Prostate gland (tissue), 2 donors: ENCODE measurements around the gene SOAT2. TPM values are rescaled to one million over a fixed set of nuclear protein-coding genes. Genes with fewer than 3 reads are reported as not detected.
"Not testable (repeated sequence)": the region's sequence is repeated elsewhere in the genome, so short reads cannot be mapped to it uniquely, and the experiment has no call there.

Source experiments
- DNase-seq: peaks from one replicate; pipeline ENCODE4 v3.0.0-alpha.2; 2019; ENCODE audit warnings: low spot score
- H3K27ac ChIP-seq, 2 donors: fragments of 200-600 bp; sonication (generic); 2 replicates each; pipeline ENCODE4 v1.5.1; 2017 to 2019
- H3K27me3 ChIP-seq: fragments of 200-600 bp; sonication (generic); replicated peaks from 2 replicates; pipeline ENCODE4 v1.5.1; 2019; ENCODE audit not compliant: insufficient read depth
- H3K36me3 ChIP-seq, 2 donors: fragments of 200-600 bp; sonication (generic); 1 replicate in 1 of 2; 2 replicates in 1 of 2; pipeline versions ENCODE4 v1.5.1 to v1.8.1; 2017 to 2019
- H3K4me1 ChIP-seq: fragments of 200-600 bp; sonication (generic); replicated peaks from 2 replicates; pipeline ENCODE4 v1.5.1; 2019
- H3K4me3 ChIP-seq, 2 donors: fragments of 200-600 bp; sonication (generic); 2 replicates each; pipeline ENCODE4 v1.5.1; 2017 to 2019
- H3K9me3 ChIP-seq: fragments of 200-600 bp; sonication (generic); 2 replicates; pipeline ENCODE4 v1.5.1; 2017
- POLR2A ChIP-seq: fragments of 450-650 bp; IDR thresholded peaks from one replicate; pipeline ENCODE4 v1.6.1; 2016; ENCODE audit warnings: antibody characterized with exemption, mild to moderate bottlenecking
- POLR2AphosphoS5 ChIP-seq: sonication (generic); formaldehyde crosslinking; IDR thresholded peaks from one replicate; pipeline ENCODE4 v1.6.1; 2017; ENCODE audit warnings: antibody characterized with exemption
- WGBS: methylation state at CpG from one replicate; pipeline ENCODE4 v1.1.5; 2018; 5-methylcytosine and 5-hydroxymethylcytosine counted together
- intact Hi-C: fragments of 100-400 bp; cut with DNase I; formaldehyde crosslinking; loops from one replicate; pipeline ENCODE4 v1.14.2; 2022
- total RNA-seq, 2 donors: library from RNA; depleted of rRNA; stranded (reverse); fragments of >200 nt; gene quantifications; one replicate each; pipeline ENCODE4 v1.1.0, GENCODE V29; 2016
- TF ChIP-seq, protein P1 (sequence below), 4 experiments: fragments of 200-600 bp in 2 of 4; fragments of 450-650 bp in 2 of 4; sonication (generic) in 2 of 4; IDR thresholded peaks; 1 replicate in 3 of 4; 2 replicates in 1 of 4; pipeline ENCODE4 v1.5.1; 2016 to 2019; ENCODE audit warnings: antibody characterized with exemption in 4 of 4, mild to moderate bottlenecking in 2 of 4, moderate library complexity in 2 of 4

SOAT2 gene
- total RNA-seq, 2 donors from 2014 or later, result 0.14 to 0.28 TPM

DNA sequence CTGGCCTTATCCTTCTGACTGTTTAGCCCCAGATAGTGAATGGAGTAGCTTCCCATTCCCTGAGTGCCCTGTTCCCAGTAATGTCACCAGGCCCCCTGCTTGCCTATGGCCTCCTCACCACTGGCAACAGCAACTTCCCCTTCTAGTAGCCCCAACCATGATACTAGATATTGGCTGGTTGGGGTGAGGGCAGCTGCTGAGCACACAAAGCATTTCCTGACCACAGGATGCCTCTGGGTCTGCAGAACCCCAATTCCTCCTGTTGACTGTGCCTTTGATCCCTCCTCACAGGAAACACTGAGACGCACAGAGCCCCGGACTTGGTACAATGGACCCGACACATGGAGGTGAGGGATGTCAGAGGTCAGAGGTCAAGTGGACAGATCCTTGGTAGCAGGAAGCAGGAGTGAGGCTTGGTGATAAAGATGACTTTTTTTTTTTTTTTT is 597 bp downstream of the SOAT2 start:
- Histone ChIP-seq H3K4me3 (no peak overlapping the region), H3K27me3 (no peaks in the 10 kb centered on the region), H3K4me1 (peaks cover 3% of the 10 kb centered on the region), H3K36me3 (no peaks in the 10 kb centered on the region), H3K9me3 (no peaks in the 10 kb centered on the region), H3K27ac (no peak overlapping the region)
- WGBS, result 73% methylated on average over 3 of the region's 3 CpGs
- DNase-seq, result no peak
- no peak for TF ChIP-seq POLR2A
- TF ChIP-seq, protein P1, sequence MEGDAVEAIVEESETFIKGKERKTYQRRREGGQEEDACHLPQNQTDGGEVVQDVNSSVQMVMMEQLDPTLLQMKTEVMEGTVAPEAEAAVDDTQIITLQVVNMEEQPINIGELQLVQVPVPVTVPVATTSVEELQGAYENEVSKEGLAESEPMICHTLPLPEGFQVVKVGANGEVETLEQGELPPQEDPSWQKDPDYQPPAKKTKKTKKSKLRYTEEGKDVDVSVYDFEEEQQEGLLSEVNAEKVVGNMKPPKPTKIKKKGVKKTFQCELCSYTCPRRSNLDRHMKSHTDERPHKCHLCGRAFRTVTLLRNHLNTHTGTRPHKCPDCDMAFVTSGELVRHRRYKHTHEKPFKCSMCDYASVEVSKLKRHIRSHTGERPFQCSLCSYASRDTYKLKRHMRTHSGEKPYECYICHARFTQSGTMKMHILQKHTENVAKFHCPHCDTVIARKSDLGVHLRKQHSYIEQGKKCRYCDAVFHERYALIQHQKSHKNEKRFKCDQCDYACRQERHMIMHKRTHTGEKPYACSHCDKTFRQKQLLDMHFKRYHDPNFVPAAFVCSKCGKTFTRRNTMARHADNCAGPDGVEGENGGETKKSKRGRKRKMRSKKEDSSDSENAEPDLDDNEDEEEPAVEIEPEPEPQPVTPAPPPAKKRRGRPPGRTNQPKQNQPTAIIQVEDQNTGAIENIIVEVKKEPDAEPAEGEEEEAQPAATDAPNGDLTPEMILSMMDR (IDR thresholded peaks at IDR 0.05), result no peak
- TF ChIP-seq POLR2AphosphoS5, result no peak
- intact Hi-C loops, result no loop called here

GRCh38 chr12:53105256-53105655 is 2.0 kb downstream of the SOAT2 start:
- intact Hi-C loops, result loop anchor here (5.0 kb wide), 1 partner anchor 47 kb away; no protein-coding TSS in a partner anchor
- no peak for DNase-seq
- H3K27ac ChIP-seq, result no peak overlapping the region

DNA sequence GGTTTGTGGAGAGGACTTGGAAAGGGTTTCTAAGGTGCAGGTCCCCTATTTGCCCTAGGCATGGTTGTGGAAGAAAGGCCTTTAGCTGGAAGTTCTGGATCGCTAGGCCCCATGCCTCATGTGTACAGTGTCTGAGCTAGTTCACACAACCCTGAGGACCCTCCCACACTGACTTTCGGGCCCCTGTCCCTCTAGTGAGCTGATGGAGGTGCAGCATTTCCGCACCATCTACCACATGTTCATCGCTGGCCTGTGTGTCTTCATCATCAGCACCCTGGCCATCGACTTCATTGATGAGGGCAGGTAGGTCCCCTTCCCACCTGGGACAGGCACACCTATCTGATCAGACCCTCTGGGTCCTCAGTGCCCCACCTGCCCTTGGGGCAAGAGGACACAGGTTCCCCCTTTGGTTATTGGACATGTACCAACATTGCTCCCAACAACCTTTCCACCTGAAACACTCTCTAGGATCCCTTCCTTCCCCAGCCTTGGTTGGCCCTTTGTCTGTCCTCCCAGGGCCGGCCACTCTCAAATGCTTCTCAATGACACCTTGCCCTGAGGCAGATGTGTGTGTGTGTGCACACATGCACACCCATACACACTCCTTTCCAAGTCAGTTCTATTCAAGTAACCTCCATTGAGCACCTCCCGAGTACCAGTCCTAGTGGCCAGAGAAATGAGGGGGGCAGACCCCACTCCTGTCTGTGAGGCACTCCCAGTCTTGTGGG is 2.6 kb downstream of the SOAT2 start:
- H3K4me3 ChIP-seq, result no peak overlapping the region
- no peak overlapping the region for H3K27ac ChIP-seq
- no peaks in the 10 kb centered on the region for H3K4me1 ChIP-seq
- DNase-seq, result no peak
- intact Hi-C loops, result loop anchor here (5.0 kb wide), 1 partner anchor 46 kb away; no protein-coding TSS in a partner anchor
- H3K27me3 ChIP-seq, result no peaks in the 10 kb centered on the region
- WGBS, result 91% methylated on average over 7 of the region's 7 CpGs
- no peaks in the 10 kb centered on the region for H3K9me3 ChIP-seq
- TF ChIP-seq POLR2AphosphoS5 (no peak), POLR2A (no peak)
- TF ChIP-seq, protein P1 (IDR thresholded peaks at IDR 0.05), result no peak
- H3K36me3 ChIP-seq, result no peaks in the 10 kb centered on the region

More at GRCh38 chr12:53105256-53105655, 2.0 kb downstream of the SOAT2 start:
- H3K4me3 ChIP-seq, result no peak overlapping the region
- no peaks in the 10 kb centered on the region for H3K9me3 ChIP-seq
- 91% methylated on average over 8 of the region's 8 CpGs for WGBS
- TF ChIP-seq, protein P1 (IDR thresholded peaks at IDR 0.05), result no peak
- TF ChIP-seq POLR2A (no peak), POLR2AphosphoS5 (no peak)
- no peaks in the 10 kb centered on the region for H3K36me3 ChIP-seq
- no peaks in the 10 kb centered on the region for H3K4me1 ChIP-seq
- no peaks in the 10 kb centered on the region for H3K27me3 ChIP-seq

GRCh38 chr12:53107122-53107521 is 3.8 kb downstream of the SOAT2 start:
- no peaks in the 10 kb centered on the region for H3K27me3 ChIP-seq
- no peaks in the 10 kb centered on the region for H3K36me3 ChIP-seq
- no peaks in the 10 kb centered on the region for H3K4me1 ChIP-seq
- intact Hi-C loops, result loop anchor here (5.0 kb wide), 1 partner anchor 45 kb away; no protein-coding TSS in a partner anchor
- no peaks in the 10 kb centered on the region for H3K9me3 ChIP-seq
- no peak for DNase-seq
- no peak overlapping the region for H3K27ac ChIP-seq
- H3K4me3 ChIP-seq, result no peak overlapping the region
- TF ChIP-seq POLR2AphosphoS5 (no peak), POLR2A (no peak)
- 53% methylated on average over 7 of the region's 7 CpGs for WGBS

DNA sequence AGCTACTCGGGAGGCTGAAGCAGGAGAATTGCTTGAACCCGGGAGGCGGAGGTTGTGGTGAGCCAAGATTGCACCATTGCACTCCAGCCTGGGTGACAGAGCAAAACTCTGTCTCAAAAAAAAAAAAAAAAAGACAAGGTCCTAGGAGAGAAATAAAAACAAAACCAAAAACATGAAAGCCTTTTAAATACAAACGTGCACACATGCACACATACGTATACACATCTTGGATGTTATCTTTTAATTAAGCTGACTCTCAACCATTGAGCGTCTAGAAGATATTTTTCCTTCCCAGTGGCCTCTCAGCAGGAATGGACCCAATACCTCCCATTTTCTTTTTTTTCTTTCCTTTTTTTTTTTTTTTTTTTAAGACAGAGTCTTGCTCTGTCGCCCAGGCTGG is 9.1 kb downstream of the SOAT2 start:
- H3K27me3 ChIP-seq, H3K9me3 ChIP-seq, H3K27ac ChIP-seq, H3K4me3 ChIP-seq, H3K36me3 ChIP-seq, intact Hi-C loops, DNase-seq, H3K4me1 ChIP-seq: not testable (repeated sequence)
- WGBS, result 89% methylated on average over 7 of the region's 7 CpGs
